MM.1S (cell line): ENCODE data around the gene ZNF775.

ENCODE experiments used
- CTCF ChIP-seq: fragments of 300-600 bp; sonication (generic); IDR thresholded peaks from 2 replicates; pipeline ENCODE4 v1.5.1; 2016; ENCODE audit warnings: antibody characterized with exemption, low read length, mixed read lengths
- EZH2 ChIP-seq: fragments of 300-600 bp; sonication (generic); optimal IDR thresholded peaks from 2 replicates; pipeline ENCODE3; 2017; ENCODE audit warnings: low read depth, mild to moderate bottlenecking, antibody characterized with exemption, low read length, mixed read lengths

- TF ChIP-seq EZH2 (no peak), CTCF (no peak)
Measured at GRCh38 chr7:150355666-150356059, 23.5 kb upstream of the ZNF775 start.
